Pulmonary artery endothelial cell (primary cell): ENCODE data around the gene ALDH3A1. TPM values are rescaled to one million over a fixed set of nuclear protein-coding genes. Genes with fewer than 3 reads are reported as not detected.

Source experiments
- DNase-seq: peaks from one replicate; pipeline ENCODE4 v3.0.0-alpha.2; 2011; ENCODE audit warnings: low read depth, low spot score
- total RNA-seq: library from RNA; depleted of rRNA; stranded (reverse); fragments of >200 nt; gene quantifications from 2 replicates; pipeline ENCODE4 v1.2.3, GENCODE V29; 2014

ALDH3A1 gene
- total RNA-seq, 1 donor from 2014 or later = 1.5 TPM

- no peak for DNase-seq
These were observed 44.1 kb downstream of the ALDH3A1 start for GRCh38 chr17:19703828-19704613.

- no peak for DNase-seq
These were observed 44.8 kb downstream of the ALDH3A1 start for GRCh38 chr17:19703106-19703827.

GRCh38 chr17:19702217-19702641 is 45.9 kb downstream of the ALDH3A1 start:
- no peak for DNase-seq

Other genes with a start within 250 kb of the ALDH3A1 start
- 9.8 and 11.6 TPM in 2 replicates for gene SLC47A1, start 214.4 kb downstream of the ALDH3A1 start, total RNA-seq
- 62.9 and 83.8 TPM in 2 replicates for gene ALDH3A2, start 99.5 kb downstream of the ALDH3A1 start, total RNA-seq
- gene SLC47A2, start 31.7 kb downstream of the ALDH3A1 start, total RNA-seq = not detected in 2 replicates
- gene ULK2, start 119.6 kb upstream of the ALDH3A1 start, total RNA-seq = 12.8 and 23.1 TPM in 2 replicates
- gene AKAP10, start 229.5 kb upstream of the ALDH3A1 start, total RNA-seq = 16.9 and 25.1 TPM in 2 replicates